Ascending aorta (tissue), 2 donors: ENCODE measurements around the gene DSTN. TPM values are rescaled to one million over a fixed set of nuclear protein-coding genes. Genes with fewer than 3 reads are reported as not detected.

Experiments
- DNase-seq, 2 donors: peaks; one replicate each; pipeline ENCODE4 v3.0.0-alpha.2; 2019; ENCODE audit warnings: low spot score in 2 of 2
- H3K27ac ChIP-seq, 2 donors: fragments of 200-600 bp; sonication (generic); one replicate each; pipeline ENCODE4 v1.5.1; 2016 to 2017; ENCODE audit warnings: mild to moderate bottlenecking in 1 of 2
- H3K27me3 ChIP-seq: fragments of 200-600 bp; sonication (generic); one replicate; pipeline ENCODE4 v1.5.1; 2017
- H3K36me3 ChIP-seq, 2 donors: fragments of 200-600 bp; sonication (generic); one replicate each; pipeline ENCODE4 v1.5.1; 2016
- H3K4me1 ChIP-seq, 2 donors: fragments of 200-600 bp; sonication (generic); one replicate each; pipeline ENCODE4 v1.5.1; 2016 to 2017; ENCODE audit warnings: mild to moderate bottlenecking in 1 of 2
- H3K4me3 ChIP-seq, 2 donors: fragments of 200-600 bp; sonication (generic); one replicate each; pipeline ENCODE4 v1.5.1; 2016 to 2017; ENCODE audit warnings: mild to moderate bottlenecking in 1 of 2
- H3K9me3 ChIP-seq, 2 donors: fragments of 200-600 bp; sonication (generic); one replicate each; pipeline ENCODE4 v1.5.1; 2016
- intact Hi-C: fragments of 100-400 bp; cut with DNase I; formaldehyde crosslinking; loops from one replicate; pipeline ENCODE4 v1.15.1; 2023
- total RNA-seq: library from RNA; depleted of rRNA; stranded (reverse); fragments of >200 nt; gene quantifications from one replicate; pipeline ENCODE4 v1.1.0, GENCODE V29; 2016
- TF ChIP-seq, protein P1 (sequence below), 3 experiments: fragments of 200-600 bp in 2 of 3; fragments of 450-650 bp in 1 of 3; sonication (generic) in 2 of 3; IDR thresholded peaks; one replicate each; pipeline ENCODE4 v1.5.1; 2016 to 2019; ENCODE audit warnings: antibody characterized with exemption in 3 of 3, mild to moderate bottlenecking in 1 of 3, moderate library complexity in 1 of 3

The DSTN gene
- 452 TPM for total RNA-seq

DNA sequence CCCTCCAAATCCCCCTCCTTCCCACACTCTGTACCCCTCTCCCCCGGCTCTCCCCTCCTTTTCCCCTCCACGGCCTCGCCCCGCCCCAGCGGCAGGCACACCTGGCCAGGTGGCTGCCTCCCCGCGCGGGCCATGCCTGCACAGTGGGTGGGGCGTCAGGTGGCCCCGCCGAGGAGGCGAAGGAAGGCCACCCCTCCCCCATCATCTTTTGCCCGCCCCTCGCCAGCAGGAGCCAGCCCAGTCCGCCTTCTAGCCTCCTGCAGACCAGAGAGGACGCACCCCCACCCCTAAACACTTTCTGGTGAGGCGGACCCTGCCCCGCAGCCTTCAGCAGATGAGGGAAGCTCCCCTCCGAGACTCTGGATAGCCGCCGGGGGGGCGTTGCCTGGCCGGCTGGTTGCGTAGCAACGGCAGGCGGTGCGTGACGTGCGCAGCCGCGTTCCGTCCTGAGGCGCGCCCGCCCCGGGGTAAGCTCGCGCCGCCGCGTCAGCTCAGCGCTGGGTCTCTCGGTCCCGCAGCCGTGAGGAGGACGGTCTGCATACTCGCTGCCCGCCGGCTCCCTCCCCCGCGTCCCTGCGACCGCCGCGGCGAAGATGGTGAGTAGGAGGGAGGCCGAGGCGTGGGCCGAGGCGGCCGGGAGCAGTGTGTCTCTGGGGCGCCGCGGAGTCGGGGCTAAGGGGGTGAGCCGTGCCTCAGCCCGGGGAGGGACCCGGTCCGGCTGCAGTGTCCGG, at the start of gene DSTN:
DSTN (plus strand) TSS at position 460 of the 731 bp plus-strand sequence; CDS start at position 594, 134 bp downstream.
- Histone ChIP-seq H3K27ac (peak within 1 kb of the TSS; percentile 98 to 100), H3K9me3 (no peaks in the 10 kb centered on the region), H3K4me3 (peak within 1 kb of the TSS; percentile 93 to 99), H3K4me1 (peaks cover 11 to 34% of the 10 kb centered on the region in 2 donors), H3K27me3 (no peaks in the 10 kb centered on the region), H3K36me3 (peaks cover 3 to 4% of the 10 kb centered on the region in 2 donors)
- intact Hi-C loops = loop anchor here (1.0 to 5.0 kb wide), 5 partner anchors 11 to 273 kb away; no protein-coding TSS in a partner anchor
- TF ChIP-seq, protein P1, sequence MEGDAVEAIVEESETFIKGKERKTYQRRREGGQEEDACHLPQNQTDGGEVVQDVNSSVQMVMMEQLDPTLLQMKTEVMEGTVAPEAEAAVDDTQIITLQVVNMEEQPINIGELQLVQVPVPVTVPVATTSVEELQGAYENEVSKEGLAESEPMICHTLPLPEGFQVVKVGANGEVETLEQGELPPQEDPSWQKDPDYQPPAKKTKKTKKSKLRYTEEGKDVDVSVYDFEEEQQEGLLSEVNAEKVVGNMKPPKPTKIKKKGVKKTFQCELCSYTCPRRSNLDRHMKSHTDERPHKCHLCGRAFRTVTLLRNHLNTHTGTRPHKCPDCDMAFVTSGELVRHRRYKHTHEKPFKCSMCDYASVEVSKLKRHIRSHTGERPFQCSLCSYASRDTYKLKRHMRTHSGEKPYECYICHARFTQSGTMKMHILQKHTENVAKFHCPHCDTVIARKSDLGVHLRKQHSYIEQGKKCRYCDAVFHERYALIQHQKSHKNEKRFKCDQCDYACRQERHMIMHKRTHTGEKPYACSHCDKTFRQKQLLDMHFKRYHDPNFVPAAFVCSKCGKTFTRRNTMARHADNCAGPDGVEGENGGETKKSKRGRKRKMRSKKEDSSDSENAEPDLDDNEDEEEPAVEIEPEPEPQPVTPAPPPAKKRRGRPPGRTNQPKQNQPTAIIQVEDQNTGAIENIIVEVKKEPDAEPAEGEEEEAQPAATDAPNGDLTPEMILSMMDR (IDR thresholded peaks at IDR 0.05) = no peak
- peak; percentile 76 to 97 for DNase-seq

DNA sequence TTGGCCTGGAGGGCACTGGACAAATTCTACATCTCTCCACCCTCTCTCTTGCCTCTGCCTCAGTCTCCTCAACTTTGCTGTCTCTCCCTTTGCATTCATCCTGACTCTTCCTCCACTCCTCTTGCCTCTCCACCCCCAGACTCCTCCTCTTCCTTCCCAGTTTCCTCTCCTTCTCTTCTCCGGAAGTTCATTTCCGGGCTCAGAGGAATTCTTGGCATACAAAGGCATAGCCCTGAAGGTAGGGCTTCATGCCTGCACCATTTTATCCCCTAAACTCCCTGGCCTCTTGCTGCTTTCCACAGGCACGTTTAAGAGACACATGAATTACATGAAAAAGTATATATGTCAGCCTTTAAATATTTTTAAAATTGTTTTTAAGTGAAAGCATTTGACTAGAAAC, 49.3 kb upstream of the DSTN start:
- Histone ChIP-seq H3K27ac (no peak overlapping the region), H3K36me3 (no peaks in the 10 kb centered on the region), H3K27me3 (no peaks in the 10 kb centered on the region), H3K9me3 (no peaks in the 10 kb centered on the region), H3K4me1 (no peaks in the 10 kb centered on the region), H3K4me3 (no peak overlapping the region)
- intact Hi-C loops = no loop called here
- TF ChIP-seq, protein P1 (IDR thresholded peaks at IDR 0.05) = no peak
- no peak for DNase-seq

DNA sequence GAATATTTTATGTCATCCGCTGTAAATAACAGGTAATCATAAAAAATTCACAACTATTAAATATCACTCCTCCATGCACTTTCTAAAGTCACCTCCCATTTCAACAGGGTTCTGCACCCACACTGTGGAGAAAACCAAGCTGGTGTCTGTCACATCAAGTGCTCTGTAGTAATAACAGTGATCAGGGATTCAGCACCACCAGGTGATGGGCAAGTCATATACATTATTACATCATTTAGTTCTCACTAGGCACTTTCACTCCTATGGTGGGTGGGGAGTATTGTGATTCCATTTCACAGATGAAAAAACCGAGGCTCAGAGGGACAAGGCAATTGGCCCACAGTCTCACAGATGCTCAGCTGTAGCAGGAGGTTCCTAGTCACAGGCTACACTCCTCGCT, 47.3 kb upstream of the DSTN start:
- Histone ChIP-seq H3K27me3 (no peaks in the 10 kb centered on the region), H3K27ac (no peak overlapping the region), H3K4me1 (no peaks in the 10 kb centered on the region), H3K36me3 (no peaks in the 10 kb centered on the region), H3K4me3 (no peak overlapping the region), H3K9me3 (no peaks in the 10 kb centered on the region)
- TF ChIP-seq, protein P1 (IDR thresholded peaks at IDR 0.05) = no peak
- no peak for DNase-seq
- intact Hi-C loops = no loop called here

DNA sequence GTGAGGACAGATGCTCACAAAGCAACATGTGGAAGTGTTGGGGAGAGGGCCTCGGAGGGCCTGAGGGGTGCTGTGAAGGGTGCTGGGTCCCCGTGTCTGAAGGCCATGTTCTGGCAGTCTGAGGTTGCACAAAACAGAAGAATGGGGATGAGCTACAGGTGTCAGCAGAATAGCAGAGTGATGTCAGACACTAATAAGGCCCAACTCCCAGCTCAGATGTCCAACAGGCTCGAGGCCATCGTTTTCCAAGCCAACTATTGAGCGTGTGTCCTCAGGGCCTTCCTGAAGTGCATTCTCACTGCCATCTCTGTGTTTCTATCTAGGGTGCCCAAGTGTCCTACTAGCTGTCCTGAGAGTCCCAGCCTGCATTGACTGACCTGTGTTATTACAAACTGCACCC, 46.5 kb upstream of the DSTN start:
- intact Hi-C loops = no loop called here
- DNase-seq = no peak
- TF ChIP-seq, protein P1 (IDR thresholded peaks at IDR 0.05) = no peak
- no peak overlapping the region for H3K27ac ChIP-seq
- no peaks in the 10 kb centered on the region for H3K4me1 ChIP-seq
- H3K36me3 ChIP-seq = no peaks in the 10 kb centered on the region
- no peaks in the 10 kb centered on the region for H3K9me3 ChIP-seq
- no peak overlapping the region for H3K4me3 ChIP-seq
- H3K27me3 ChIP-seq = no peaks in the 10 kb centered on the region

DNA sequence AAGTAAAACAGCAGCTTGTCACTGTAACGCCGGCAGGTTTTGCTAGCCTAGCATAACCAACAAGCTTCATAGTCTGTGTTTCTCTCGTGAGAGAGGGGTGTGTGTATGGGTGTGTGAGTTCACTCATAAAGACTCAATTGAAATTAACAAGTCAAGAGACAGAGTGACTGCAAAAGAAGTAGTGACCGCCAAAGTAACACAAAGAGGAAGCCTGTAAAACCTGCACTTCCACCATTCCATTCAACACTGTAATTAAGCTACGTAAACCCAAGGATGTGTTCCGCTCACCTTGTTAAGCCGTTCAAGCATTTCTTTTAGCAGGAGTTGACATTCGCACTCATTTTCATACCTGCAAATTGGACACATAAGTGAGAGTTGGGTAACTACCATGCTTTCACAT, 45.3 kb upstream of the DSTN start:
- Histone ChIP-seq H3K27me3 (no peaks in the 10 kb centered on the region), H3K27ac (no peak overlapping the region), H3K9me3 (no peaks in the 10 kb centered on the region), H3K4me1 (no peaks in the 10 kb centered on the region), H3K4me3 (no peak overlapping the region), H3K36me3 (no peaks in the 10 kb centered on the region)
- intact Hi-C loops = no loop called here
- no peak for DNase-seq
- TF ChIP-seq, protein P1 (IDR thresholded peaks at IDR 0.05) = no peak
